HG02571 (cell line): ENCODE measurements around the gene PRDM13.
"Not testable (repeated sequence)": the region's sequence is repeated elsewhere in the genome, so short reads cannot be mapped to it uniquely, and the experiment has no call there.

Source experiments
- ATAC-seq: cut with Tn5 transposase; IDR thresholded peaks from one replicate; pipeline ENCODE4 v1.9.1; 2021; ENCODE audit warnings: mild to moderate bottlenecking, moderate library complexity; ENCODE audit not compliant: unreplicated experiment

The PRDM13 gene

DNA sequence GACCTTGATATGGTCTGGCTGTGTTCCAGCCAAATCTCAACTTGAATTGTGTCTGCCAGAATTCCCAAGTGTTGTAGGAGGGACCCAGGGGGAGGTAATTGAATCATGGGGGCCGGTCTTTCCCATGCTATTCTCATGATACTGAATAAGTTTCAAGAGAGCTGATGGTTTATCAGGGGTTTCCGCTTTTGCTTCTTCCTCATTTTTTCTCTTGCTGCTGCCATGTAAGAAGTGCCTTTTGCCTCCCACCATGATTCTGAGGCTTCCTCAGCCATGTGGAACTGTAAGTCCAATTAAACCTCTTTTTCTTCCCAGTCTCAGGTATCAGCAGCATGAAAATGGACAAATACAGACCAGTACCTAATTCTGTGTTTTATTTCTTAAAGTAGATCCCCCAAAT lies 15.4 kb downstream of the PRDM13 start:
- not testable (repeated sequence) for ATAC-seq

DNA sequence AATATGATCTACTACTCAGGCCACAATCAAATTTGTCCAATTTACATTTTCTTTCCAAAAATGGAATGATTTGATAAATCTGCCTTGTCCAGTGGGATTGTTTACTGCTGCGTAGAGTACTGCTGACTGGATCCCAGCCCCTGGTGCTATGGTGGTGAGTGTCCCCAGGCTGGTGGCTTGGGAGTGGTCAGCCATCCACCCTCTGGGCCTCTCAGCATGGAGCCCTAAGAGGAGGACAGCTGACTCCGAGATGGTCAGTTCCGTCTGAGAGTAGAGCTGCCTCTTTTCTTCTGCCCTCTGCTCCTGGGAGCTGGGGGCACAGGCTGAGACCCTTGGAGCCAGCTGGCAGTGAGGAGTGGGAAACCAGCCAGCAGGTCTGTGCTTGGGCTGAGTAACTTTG lies 22.7 kb downstream of the PRDM13 start:
- ATAC-seq = no peak

DNA sequence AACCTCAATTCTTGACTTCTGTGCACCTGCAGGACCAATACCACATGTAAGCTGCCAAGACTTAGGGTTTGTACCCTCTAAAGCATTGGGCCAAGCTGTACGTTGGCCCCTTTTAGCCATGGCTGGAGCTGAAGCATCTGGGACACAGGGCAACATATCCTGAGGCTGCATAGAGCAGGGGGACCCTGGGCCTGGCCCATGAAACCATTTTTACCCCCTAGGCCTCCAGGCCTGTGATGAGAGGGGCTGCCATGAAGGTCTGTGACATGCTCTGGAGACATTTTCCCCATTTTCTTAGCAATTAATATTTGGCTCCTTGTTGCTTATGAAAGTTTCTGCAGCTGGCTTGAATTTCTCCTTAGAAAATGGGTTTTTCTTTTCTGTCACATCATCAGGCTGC lies 31.0 kb downstream of the PRDM13 start:
- ATAC-seq = no peak

DNA sequence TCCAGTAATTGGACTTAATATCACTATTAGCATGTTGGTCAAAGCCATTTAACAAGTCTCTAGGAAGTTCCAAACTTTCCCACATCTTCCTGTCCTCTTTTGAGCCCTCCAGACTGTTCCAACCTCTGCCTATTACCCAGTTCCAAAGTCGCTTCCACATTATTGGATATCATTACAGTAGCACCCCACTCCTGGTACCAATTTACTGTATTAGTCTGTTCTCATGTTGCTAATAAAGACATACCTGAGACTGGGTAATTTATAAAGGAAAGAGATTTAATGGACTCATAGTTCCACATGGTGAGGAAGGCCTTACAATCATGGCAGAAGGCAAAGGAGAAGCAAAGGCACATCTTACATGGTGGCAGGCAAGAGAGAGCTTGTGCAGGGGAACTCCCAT lies 31.7 kb downstream of the PRDM13 start:
- not testable (repeated sequence) for ATAC-seq

DNA sequence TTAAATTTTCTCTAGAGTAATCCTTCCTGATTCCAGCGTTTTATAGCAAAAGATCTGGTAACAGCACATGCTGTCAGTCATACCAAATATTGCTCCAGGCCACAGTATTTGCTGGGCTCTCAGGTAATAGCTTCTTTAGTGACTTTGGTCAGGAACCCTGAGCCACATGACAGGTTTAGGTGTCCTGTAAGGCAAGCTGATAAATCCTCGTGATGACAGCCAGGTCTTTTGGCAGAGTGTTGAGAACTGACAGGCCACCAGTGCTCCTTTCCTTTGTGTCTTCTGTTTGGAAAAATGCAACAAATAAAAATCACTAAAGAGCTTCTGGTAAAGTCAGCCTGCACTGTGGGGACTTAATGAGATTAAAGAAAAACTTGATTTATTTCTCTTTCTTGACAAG lies 34.6 kb downstream of the PRDM13 start:
- no peak for ATAC-seq

DNA sequence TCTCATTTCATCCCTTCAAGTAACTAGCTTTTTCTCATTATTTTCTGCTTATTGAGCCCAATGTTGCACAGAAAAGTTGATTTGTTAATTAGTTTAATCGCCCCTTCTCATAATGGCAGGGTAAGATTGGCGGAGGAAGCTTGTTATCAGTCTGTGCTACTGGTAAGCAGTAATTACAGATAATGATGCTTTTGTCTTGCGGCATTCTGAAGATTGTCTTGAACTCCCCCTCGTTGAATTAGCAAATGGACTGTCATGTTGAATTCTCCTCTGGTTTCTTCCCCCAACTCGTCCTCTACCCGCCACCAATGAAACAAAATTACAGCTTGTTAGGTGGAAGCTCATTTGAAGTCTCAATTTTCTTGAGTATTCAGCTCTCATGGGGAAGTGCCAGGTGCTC lies 39.4 kb downstream of the PRDM13 start:
- no peak for ATAC-seq

DNA sequence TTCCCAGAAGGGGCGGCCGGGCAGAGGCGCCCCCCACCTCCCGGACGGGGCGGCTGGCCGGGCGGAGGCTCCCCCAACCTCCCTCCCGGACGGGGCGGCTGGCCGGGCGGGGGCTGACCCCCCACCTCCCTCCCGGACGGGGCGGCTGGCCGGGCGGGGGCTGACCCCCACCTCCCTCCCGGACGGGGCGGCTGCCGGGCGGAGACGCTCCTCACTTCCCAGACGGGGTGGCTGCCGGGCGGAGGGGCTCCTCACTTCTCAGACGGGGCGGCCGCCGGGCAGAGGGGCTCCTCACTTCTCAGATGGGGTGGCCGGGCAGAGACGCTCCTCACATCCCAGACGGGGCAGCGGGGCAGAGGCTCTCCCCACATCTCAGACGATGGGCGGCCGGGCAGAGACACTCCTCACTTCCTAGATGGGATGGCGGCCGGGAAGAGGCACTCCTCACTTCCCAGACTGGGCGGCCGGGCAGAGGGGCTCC lies 43.5 kb downstream of the PRDM13 start:
- ATAC-seq = not testable (repeated sequence)

DNA sequence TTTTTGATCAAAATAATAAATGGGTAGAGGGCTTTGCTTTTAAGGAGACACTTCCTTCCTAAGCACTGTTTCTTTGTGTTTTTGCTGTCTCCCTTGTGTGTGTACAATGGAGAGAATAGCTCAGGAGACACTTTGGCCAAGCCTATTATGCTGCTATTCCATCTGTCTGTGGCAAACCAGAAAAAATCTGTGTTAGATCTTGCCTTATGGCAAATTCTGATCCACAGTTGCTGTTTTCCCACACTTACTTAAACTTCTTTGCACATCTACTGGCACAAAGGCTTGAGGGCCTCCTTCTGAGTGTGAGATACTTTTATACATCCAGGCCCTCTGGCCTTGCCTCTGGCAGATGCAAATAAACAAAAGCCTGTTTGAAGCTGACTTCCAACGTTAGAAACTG lies 53.6 kb downstream of the PRDM13 start:
- ATAC-seq = no peak

DNA sequence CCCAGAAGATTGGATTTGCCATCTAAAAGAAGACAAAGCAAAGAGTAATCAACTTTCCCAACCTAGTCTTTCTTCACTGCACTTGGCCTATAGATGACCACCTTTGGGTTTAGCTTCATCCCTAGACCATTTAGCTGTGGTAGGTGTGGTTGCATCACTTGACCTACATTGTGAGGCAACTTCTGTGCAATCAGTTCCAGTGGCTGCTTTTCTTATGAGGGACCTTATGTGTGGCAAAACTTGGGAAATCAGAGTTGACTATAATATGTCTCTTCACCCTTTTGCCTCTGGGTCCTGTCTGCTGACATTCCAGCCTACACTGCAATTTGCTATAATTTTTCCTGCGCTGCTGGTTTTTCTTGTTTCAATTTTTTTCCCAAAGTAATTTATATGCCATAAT lies 55.2 kb downstream of the PRDM13 start:
- no peak for ATAC-seq

DNA sequence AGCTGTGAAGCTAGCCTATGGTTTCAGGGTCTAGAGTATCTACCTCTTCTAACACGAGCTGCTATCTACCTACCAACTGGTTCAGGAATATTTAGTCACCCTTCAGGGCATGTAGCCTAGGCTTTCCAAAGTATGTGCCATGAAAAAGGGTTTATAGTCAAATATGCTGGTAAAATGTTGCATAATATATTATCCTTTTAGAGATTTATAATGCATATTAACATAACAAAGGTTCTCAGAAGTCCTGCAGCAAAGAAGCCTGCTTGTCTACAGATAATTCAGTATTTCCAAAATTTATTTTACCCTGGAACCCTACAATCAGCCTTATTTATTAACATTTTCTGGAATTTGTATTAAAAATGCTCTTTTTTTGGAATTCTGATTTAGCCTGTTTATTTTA lies 56.0 kb downstream of the PRDM13 start:
- ATAC-seq = no peak
